Putamen (tissue), 1 donor: ENCODE data around the gene PEF1.
A peak's percentile ranks its signal among the peaks of the same experiment; 100 is the strongest.

Experiments
- DNase-seq: peaks from one replicate; pipeline ENCODE4 v3.0.0-alpha.2; 2016; ENCODE audit warnings: low spot score

Gene PEF1

DNA sequence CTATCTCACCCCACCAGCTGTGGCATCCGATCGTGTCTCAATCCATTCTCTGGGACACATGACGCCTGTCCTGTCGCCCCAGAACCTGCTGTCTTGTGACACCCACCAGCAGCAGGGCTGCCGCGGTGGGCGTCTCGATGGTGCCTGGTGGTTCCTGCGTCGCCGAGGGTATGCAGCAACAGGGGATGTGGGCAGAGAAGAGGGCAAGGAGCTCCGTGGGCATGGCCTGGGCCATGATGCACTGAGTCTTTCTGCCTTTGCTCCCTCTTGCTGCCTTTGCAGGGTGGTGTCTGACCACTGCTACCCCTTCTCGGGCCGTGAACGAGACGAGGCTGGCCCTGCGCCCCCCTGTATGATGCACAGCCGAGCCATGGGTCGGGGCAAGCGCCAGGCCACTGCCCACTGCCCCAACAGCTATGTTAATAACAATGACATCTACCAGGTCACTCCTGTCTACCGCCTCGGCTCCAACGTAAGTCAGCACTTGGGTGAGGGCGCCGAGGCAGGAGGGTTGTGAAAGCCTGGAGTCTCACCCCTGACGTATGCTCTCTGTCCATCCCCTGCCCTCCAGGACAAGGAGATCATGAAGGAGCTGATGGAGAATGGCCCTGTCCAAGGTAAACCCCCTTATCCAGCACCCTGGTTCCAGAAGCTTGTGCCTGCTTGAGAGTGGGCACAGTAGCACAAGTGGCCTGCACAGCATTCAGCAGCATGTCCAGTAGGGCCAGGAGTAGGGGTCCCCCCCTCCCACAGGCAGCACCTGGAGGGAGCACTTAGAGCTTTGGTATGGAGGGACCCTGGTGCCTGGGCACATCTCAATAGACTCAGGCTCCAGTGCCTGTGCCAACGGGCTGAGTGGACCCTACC lies 59.6 kb downstream of the PEF1 start:
- DNase-seq, result no peak

DNA sequence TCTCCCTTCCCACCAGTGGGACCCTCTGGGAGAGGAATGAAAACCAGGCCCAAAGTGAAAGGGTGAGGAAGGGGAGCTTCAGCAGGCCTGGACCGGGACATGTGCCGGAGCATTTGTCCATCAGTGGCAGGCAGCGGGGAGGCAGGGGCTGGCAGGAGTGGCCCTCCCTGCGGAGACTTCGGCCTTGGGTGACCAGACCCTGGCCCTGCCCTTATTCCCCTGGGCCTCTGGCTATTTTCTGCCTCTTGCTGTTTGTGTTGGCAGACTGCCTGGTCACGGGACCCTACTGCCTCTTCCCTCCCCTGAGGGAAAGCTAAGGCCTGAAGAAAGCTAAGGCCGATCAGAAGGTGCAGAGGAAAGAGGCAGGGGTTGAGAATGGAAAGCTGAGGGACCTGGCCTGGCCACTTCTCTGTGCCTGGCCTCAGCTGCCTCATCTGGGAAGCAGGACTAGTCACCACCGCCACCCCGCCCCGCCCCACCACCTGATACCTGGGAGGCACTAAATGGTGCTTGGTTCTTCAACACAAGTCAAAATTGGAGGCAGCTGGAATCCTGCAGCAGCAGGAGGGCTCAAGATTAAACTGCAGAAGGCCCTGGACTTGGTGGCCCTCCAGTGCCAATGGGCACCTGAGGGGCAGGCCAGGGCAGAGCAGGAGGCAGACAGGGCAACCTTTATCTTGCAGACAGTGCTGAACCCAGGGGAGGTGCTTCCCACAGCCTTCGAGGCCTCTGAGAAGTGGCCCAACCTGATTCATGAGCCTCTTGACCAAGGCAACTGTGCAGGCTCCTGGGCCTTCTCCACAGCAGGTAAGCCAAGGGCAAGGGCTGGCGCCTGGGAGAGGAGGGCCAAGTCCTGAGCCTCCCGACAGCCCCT lies 60.4 kb downstream of the PEF1 start:
- peak; percentile 25 for DNase-seq

DNA sequence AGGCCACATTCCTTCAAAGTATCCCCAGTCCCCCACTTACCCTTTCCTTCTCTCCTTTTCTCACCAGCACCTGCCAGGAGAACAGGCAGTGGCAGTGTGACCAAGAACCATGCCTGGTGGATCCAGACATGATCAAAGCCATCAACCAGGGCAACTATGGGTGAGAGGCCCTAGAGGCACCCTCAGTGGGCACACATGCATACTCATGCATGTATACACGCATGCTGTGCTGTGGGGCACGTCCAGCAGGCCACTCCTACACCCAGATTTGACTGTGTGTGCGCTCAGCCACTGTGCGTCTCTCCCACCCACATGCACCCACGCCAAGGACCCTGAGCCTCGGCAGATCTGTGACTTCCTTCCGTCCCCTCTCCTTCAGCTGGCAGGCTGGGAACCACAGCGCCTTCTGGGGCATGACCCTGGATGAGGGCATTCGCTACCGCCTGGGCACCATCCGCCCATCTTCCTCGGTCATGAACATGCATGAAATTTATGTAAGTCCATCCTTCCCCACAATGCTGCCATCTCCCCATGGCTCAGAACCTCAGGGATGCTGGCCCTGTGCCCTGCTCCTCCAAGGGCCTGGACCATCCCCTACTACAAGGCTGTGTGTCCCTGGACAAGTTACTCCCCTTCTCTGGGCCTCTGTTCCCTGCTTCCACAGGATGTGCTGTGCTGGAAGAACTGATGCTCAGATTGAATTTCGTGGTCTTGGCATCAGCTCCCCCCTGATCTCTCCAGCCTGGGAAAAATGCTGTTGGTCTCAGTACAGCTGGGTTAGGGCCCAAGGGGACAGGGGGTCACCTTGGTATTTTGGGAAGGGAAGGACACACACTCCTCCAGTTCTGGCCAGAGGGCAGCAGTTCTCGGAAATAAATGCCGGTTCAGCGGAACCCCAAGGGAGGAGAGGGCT lies 61.3 kb downstream of the PEF1 start:
- DNase-seq, result no peak

DNA sequence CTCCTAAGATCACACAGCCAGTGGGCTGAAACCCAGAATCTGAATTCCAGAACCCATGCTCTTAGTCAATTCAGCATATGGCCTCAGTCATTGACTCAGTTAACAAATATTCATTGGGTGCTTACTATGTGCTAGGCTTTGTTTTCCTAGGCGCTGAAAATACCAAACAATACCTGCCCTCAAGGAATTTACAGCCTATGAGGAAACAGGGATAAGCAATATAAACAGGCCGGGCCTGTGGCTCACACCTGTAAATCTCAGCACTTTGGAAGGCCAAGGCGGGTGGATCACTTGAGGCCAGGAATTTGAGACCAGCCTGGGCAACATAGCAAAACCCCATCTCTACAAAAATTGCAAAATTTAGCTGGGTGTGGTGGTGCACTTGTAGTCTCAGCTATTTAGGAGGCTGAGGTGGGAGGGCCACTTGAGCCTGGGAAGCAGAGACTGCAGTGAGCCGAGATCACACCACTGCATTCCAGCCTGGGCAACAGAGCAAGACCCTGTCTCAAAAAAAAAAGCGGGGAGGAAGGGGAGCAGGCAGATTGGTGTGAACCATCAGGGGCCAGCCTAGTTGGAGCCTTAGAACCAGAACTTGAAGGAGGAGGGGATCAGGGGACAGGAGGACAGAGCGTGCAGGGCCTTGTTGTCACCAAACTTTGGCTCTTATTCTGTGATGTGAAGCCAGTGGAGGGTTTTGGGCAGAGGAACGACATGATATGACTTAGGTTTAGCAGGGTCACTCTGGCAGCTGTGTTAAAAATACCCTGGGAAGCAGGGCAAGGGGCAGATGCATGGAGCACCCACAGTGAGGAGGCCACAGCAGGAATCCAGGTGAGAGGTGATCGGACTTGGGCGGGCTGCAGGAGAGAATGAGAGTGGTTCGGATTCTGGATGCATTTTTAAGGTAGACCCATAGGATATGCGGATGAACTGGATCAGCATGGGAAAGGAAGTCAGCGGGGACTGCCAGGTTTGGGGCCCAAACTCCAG lies 62.6 kb downstream of the PEF1 start:
- no peak for DNase-seq

DNA sequence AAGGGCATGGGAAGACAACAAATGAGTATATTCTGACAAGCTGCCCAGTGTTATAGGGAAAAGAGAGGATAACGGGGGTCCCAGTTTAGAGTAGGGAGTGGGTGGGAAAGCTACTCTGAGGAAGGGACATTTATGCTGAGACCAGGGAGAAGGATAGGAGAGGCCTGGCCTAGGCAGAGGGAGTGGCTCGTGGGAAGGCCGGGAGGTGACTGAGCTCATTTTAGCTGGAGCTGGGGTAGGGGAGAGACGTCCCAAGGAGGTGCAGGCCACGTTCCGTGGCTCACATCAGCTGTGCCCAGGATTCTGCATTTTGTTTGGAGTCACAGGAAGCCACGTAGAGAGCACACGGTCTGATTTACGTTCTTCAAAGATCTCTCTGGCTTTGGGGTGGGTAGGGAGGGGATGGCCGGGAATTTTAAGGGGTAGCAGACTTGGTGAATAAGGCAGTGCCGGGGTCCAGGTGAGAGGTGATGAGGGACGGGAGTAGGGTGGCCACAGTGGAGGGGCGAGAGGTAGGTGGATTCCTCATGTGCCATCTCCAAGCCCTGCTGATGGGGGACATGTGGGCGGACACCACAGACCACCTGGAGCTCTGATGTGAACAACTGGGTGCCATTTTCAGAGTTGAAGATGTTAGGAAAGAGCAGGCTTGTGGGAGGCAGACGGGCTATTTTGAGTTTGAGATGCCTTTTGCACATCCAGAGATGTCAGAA lies 63.6 kb downstream of the PEF1 start:
- no peak for DNase-seq

DNA sequence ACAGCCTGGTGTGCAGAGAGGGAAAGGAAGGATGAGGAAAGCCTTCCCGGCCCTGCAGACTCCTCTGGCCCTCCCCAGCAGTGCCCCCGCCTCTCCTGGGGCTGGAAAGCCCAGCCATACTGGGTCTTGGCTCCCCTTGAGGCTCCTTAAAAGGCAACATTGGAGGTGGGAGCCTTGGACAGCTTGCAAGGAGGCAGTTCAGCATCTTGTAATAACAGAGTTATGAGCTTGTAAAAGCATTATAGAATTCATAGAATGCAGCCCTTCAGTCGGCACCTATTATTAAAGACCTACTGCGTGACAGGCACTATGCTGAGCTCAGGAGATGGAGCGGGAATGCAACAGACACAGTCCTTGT lies 64.2 kb downstream of the PEF1 start:
- no peak for DNase-seq
